Immature natural killer cell (primary cell): ENCODE data around the gene SERPINE3. TPM values are rescaled to one million over a fixed set of nuclear protein-coding genes. Genes with fewer than 3 reads are reported as not detected.
A peak's percentile ranks its signal among the peaks of the same experiment; 100 is the strongest.

Source experiments
- DNase-seq, 3 donors: peaks; one replicate each; pipeline ENCODE4 v3.0.0; 2022; ENCODE audit warnings: mixed read lengths in 1 of 3
- H3K27ac Mint-ChIP-seq, 6 donors: one replicate each; pipeline ENCODE4 v1.8.0; 2020; ENCODE audit warnings: mixed read lengths in 6 of 6, mild to moderate bottlenecking in 5 of 6, inconsistent platforms in 4 of 6, moderate library complexity in 3 of 6
- H3K27me3 Mint-ChIP-seq, 3 donors: one replicate each; pipeline ENCODE4 v1.8.0; 2020 to 2021; ENCODE audit warnings: low read depth in 3 of 3, mild to moderate bottlenecking in 3 of 3, mixed read lengths in 3 of 3, moderate library complexity in 3 of 3, inconsistent platforms in 1 of 3
- H3K36me3 Mint-ChIP-seq, 3 donors: one replicate each; pipeline ENCODE4 v1.8.0; 2020; ENCODE audit warnings: mixed read lengths in 3 of 3, inconsistent platforms in 2 of 3, mild to moderate bottlenecking in 2 of 3
- H3K4me1 Mint-ChIP-seq, 2 donors: one replicate each; pipeline ENCODE4 v1.8.0; 2020; ENCODE audit warnings: inconsistent platforms in 2 of 2, mild to moderate bottlenecking in 2 of 2, mixed read lengths in 2 of 2, moderate library complexity in 1 of 2
- H3K4me3 Mint-ChIP-seq, 5 donors: one replicate each; pipeline ENCODE4 v1.8.0; 2020; ENCODE audit warnings: mild to moderate bottlenecking in 5 of 5, mixed read lengths in 5 of 5, inconsistent platforms in 3 of 5, moderate library complexity in 3 of 5
- H3K9me3 Mint-ChIP-seq, 6 donors: one replicate each; pipeline ENCODE4 v1.8.0; 2020; ENCODE audit warnings: mild to moderate bottlenecking in 6 of 6, mixed read lengths in 6 of 6, inconsistent platforms in 4 of 6, moderate library complexity in 3 of 6
- polyA plus RNA-seq, 3 donors: library from polyadenylated mRNA; unstranded; fragments of 300-500 nt; fragmentation: Illumina TruSeq; gene quantifications; one replicate each; pipeline ENCODE4 v1.2.3, GENCODE V29; 2021

Gene SERPINE3
- not detected for polyA plus RNA-seq

GRCh38 chr13:51339354-51339753 is at the start of gene SERPINE3:
Gene SERPINE3 (plus strand): TSS chr13:51339691. CDS start chr13:51341092, 1,401 bp downstream.
- Mint-ChIP-seq H3K4me1 (no peaks in the 10 kb centered on the region), H3K27ac (no peak within 1 kb of the TSS), H3K9me3 (no peaks in the 10 kb centered on the region), H3K4me3 (no peak within 1 kb of the TSS), H3K36me3 (peaks cover 0 to 4% (median 0%) of the 10 kb centered on the region in 3 donors), H3K27me3 (peaks cover 0 to 6% (median 0%) of the 10 kb centered on the region in 3 donors)
- DNase-seq: no peak

GRCh38 chr13:51291341-51291740 is 48.1 kb upstream of the SERPINE3 start:
- no peaks in the 10 kb centered on the region for H3K4me1 Mint-ChIP-seq
- H3K27me3 Mint-ChIP-seq: peaks cover 0 to 1% (median 0%) of the 10 kb centered on the region in 3 donors
- H3K4me3 Mint-ChIP-seq: no peak overlapping the region
- no peak overlapping the region for H3K27ac Mint-ChIP-seq
- no peaks in the 10 kb centered on the region for H3K36me3 Mint-ChIP-seq
- no peak for DNase-seq
- H3K9me3 Mint-ChIP-seq: peaks cover 0 to 2% (median 0%) of the 10 kb centered on the region in 6 donors

- peaks cover 0 to 2% (median 0%) of the 10 kb centered on the region in 6 donors for H3K9me3 Mint-ChIP-seq
- H3K4me3 Mint-ChIP-seq: no peak overlapping the region
- DNase-seq: no peak
- H3K4me1 Mint-ChIP-seq: no peaks in the 10 kb centered on the region
- peaks cover 0 to 1% (median 0%) of the 10 kb centered on the region in 3 donors for H3K27me3 Mint-ChIP-seq
- no peak overlapping the region for H3K27ac Mint-ChIP-seq
- H3K36me3 Mint-ChIP-seq: no peaks in the 10 kb centered on the region
Measured at GRCh38 chr13:51292000-51292565, 47.4 kb upstream of the SERPINE3 start.

- no peak for DNase-seq
- no peaks in the 10 kb centered on the region for H3K36me3 Mint-ChIP-seq
- H3K4me3 Mint-ChIP-seq: no peak overlapping the region
- H3K27me3 Mint-ChIP-seq: peaks cover 0 to 5% (median 2%) of the 10 kb centered on the region in 3 donors
- H3K9me3 Mint-ChIP-seq: peaks cover 0 to 2% (median 0%) of the 10 kb centered on the region in 6 donors
- H3K4me1 Mint-ChIP-seq: no peaks in the 10 kb centered on the region
- H3K27ac Mint-ChIP-seq: no peak overlapping the region
Measured at GRCh38 chr13:51297556-51297955, 41.9 kb upstream of the SERPINE3 start.

- no peak for DNase-seq
- Mint-ChIP-seq H3K36me3 (no peaks in the 10 kb centered on the region), H3K4me1 (no peaks in the 10 kb centered on the region), H3K9me3 (peaks cover 0 to 2% (median 0%) of the 10 kb centered on the region in 6 donors), H3K27ac (no peak overlapping the region), H3K27me3 (peaks cover 0 to 5% (median 2%) of the 10 kb centered on the region in 3 donors), H3K4me3 (no peak overlapping the region)
Measured at GRCh38 chr13:51298812-51299211, 40.7 kb upstream of the SERPINE3 start.

GRCh38 chr13:51303063-51303552 is 36.4 kb upstream of the SERPINE3 start:
- Mint-ChIP-seq H3K4me3 (no peak overlapping the region), H3K9me3 (peaks cover 0 to 2% (median 0%) of the 10 kb centered on the region in 6 donors), H3K36me3 (no peaks in the 10 kb centered on the region), H3K27ac (no peak overlapping the region), H3K27me3 (peaks cover 0 to 6% (median 2%) of the 10 kb centered on the region in 3 donors), H3K4me1 (no peaks in the 10 kb centered on the region)
- DNase-seq: no peak

- Mint-ChIP-seq H3K4me3 (no peak overlapping the region), H3K27ac (no peak overlapping the region), H3K36me3 (no peaks in the 10 kb centered on the region), H3K27me3 (peaks cover 0 to 6% (median 2%) of the 10 kb centered on the region in 3 donors), H3K4me1 (no peaks in the 10 kb centered on the region), H3K9me3 (peaks cover 0 to 2% (median 0%) of the 10 kb centered on the region in 6 donors)
- DNase-seq: no peak
Measured at GRCh38 chr13:51303882-51304281, 35.6 kb upstream of the SERPINE3 start.

- peaks cover 0 to 2% (median 0%) of the 10 kb centered on the region in 6 donors for H3K9me3 Mint-ChIP-seq
- no peak overlapping the region for H3K27ac Mint-ChIP-seq
- H3K27me3 Mint-ChIP-seq: peaks cover 0 to 4% (median 2%) of the 10 kb centered on the region in 3 donors
- H3K4me3 Mint-ChIP-seq: no peak overlapping the region
- no peaks in the 10 kb centered on the region for H3K36me3 Mint-ChIP-seq
- no peak for DNase-seq
- no peaks in the 10 kb centered on the region for H3K4me1 Mint-ChIP-seq
Measured at GRCh38 chr13:51305271-51305967, 34.1 kb upstream of the SERPINE3 start.

GRCh38 chr13:51308781-51309180 is 30.7 kb upstream of the SERPINE3 start:
- H3K9me3 Mint-ChIP-seq: no peaks in the 10 kb centered on the region
- no peak for DNase-seq
- H3K27me3 Mint-ChIP-seq: peaks cover 0 to 7% (median 4%) of the 10 kb centered on the region in 3 donors
- no peak overlapping the region for H3K4me3 Mint-ChIP-seq
- H3K4me1 Mint-ChIP-seq: no peaks in the 10 kb centered on the region
- peak overlapping the region in 1 of 6 donors; percentile 23 for H3K27ac Mint-ChIP-seq
- peaks cover 0 to 3% (median 0%) of the 10 kb centered on the region in 3 donors for H3K36me3 Mint-ChIP-seq

- Mint-ChIP-seq H3K27me3 (peaks cover 0 to 7% (median 4%) of the 10 kb centered on the region in 3 donors), H3K4me1 (no peaks in the 10 kb centered on the region), H3K36me3 (peaks cover 0 to 3% (median 0%) of the 10 kb centered on the region in 3 donors), H3K4me3 (no peak overlapping the region), H3K27ac (no peak overlapping the region), H3K9me3 (no peaks in the 10 kb centered on the region)
- DNase-seq: no peak
Measured at GRCh38 chr13:51311231-51311630, 28.3 kb upstream of the SERPINE3 start.

- Mint-ChIP-seq H3K4me1 (no peaks in the 10 kb centered on the region), H3K27ac (no peak overlapping the region), H3K4me3 (no peak overlapping the region), H3K27me3 (peaks cover 0 to 7% (median 4%) of the 10 kb centered on the region in 3 donors), H3K36me3 (peaks cover 0 to 3% (median 0%) of the 10 kb centered on the region in 3 donors), H3K9me3 (no peaks in the 10 kb centered on the region)
- DNase-seq: no peak
Measured at GRCh38 chr13:51311957-51312520, 27.5 kb upstream of the SERPINE3 start.

- H3K36me3 Mint-ChIP-seq: peaks cover 0 to 3% (median 0%) of the 10 kb centered on the region in 3 donors
- H3K27me3 Mint-ChIP-seq: peaks cover 0 to 7% (median 4%) of the 10 kb centered on the region in 3 donors
- H3K4me3 Mint-ChIP-seq: no peak overlapping the region
- DNase-seq: no peak
- no peaks in the 10 kb centered on the region for H3K4me1 Mint-ChIP-seq
- H3K9me3 Mint-ChIP-seq: no peaks in the 10 kb centered on the region
- H3K27ac Mint-ChIP-seq: no peak overlapping the region
Measured at GRCh38 chr13:51313619-51314018, 25.9 kb upstream of the SERPINE3 start.

- Mint-ChIP-seq H3K36me3 (peaks cover 0 to 3% (median 0%) of the 10 kb centered on the region in 3 donors), H3K4me3 (no peak overlapping the region), H3K27ac (no peak overlapping the region), H3K4me1 (no peaks in the 10 kb centered on the region), H3K27me3 (peaks cover 0 to 4% (median 2%) of the 10 kb centered on the region in 3 donors), H3K9me3 (no peaks in the 10 kb centered on the region)
- no peak for DNase-seq
Measured at GRCh38 chr13:51317262-51317661, 22.2 kb upstream of the SERPINE3 start.

- Mint-ChIP-seq H3K27me3 (peaks cover 0 to 4% (median 2%) of the 10 kb centered on the region in 3 donors), H3K4me1 (no peaks in the 10 kb centered on the region), H3K36me3 (peaks cover 0 to 3% (median 0%) of the 10 kb centered on the region in 3 donors), H3K9me3 (no peaks in the 10 kb centered on the region), H3K4me3 (no peak overlapping the region), H3K27ac (no peak overlapping the region)
- no peak for DNase-seq
Measured at GRCh38 chr13:51318015-51318414, 21.5 kb upstream of the SERPINE3 start.
